Skeletal muscle cell (primary cell): ENCODE measurements around the gene FNDC3B.

ENCODE experiments used
- DNase-seq: peaks from one replicate; pipeline ENCODE4 v3.0.0-alpha.2; 2010; ENCODE audit warnings: low read depth
- H3K4me3 ChIP-seq: 2 replicates; pipeline ENCODE4 v1.5.1; 2011; ENCODE audit warnings: low read depth, mild to moderate bottlenecking, control low read depth, low read length, moderate library complexity

Gene FNDC3B

DNA sequence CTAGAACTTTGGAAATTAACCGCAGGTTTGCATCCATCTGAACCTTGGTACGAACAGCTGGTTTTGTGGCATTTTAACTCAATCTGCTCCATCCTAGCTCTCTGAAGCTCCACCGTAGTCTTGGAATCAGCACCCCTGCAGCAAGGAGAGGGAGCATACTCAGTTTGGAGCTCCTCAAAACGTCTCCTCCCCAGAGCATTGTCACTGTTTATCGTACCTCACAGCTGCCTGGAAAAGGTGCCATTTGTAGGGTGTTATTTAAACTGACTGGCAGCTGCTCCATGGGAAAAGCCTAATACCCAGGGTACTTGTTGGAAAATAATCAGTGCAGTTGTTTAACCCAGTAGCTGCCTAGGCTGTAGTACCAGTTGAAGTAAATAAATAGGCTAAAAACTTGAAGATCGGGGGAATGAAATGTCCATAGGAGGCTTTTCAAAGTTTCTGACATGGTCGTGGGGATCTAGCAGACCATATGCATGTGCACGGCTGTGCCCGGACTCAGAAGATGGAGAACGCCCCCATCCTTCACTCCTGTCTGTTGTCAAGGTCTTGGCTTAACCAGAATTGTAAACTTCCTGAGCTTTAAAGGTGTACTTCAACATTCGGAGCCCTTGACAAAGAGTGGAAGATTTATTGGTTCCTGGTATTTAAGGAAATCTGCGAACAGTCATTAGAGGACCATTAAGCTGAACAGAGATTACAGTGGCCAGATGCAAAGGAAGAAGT is 365.0 kb downstream of the FNDC3B start:
- no peak for DNase-seq
- no peak overlapping the region for H3K4me3 ChIP-seq

DNA sequence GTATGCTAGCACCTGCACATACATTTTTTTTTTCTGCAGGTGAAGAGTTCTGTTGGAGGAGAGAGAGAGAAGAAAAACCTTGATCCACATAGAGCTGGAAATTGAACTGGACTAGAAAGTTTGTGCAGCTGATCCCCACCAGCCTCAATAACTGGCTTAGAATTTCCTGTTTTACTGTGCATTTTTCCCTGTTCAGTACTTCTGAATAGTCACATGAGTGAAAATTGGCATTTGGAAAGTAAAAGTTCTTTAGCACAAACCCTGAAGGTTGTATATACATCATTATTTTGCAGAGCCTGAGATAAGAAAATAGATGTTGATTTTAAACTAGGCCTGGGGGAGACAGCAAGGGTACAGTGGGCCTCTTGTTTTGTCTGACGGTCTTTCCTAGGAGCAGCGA is 366.5 kb downstream of the FNDC3B start:
- no peak for DNase-seq
- no peak overlapping the region for H3K4me3 ChIP-seq

DNA sequence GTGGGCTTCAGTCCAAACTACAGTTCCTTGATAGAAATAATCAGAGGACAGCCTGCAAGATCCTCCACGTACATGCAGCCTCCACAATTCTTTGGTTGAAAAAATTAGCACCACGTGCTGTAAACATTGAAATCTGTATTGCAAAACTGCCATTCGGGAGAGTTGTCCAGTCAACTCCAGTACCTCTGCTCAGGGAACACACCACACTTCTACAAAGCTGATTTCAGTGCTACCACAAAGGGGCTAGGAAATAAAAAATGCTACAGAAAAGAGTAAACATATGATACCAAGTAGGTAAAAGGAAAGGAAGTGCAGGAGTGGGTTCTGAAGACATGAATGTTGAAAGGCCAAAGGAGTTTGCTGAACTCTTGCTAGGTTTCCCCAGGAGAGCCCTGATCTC is 368.5 kb downstream of the FNDC3B start:
- H3K4me3 ChIP-seq = no peak overlapping the region
- no peak for DNase-seq

DNA sequence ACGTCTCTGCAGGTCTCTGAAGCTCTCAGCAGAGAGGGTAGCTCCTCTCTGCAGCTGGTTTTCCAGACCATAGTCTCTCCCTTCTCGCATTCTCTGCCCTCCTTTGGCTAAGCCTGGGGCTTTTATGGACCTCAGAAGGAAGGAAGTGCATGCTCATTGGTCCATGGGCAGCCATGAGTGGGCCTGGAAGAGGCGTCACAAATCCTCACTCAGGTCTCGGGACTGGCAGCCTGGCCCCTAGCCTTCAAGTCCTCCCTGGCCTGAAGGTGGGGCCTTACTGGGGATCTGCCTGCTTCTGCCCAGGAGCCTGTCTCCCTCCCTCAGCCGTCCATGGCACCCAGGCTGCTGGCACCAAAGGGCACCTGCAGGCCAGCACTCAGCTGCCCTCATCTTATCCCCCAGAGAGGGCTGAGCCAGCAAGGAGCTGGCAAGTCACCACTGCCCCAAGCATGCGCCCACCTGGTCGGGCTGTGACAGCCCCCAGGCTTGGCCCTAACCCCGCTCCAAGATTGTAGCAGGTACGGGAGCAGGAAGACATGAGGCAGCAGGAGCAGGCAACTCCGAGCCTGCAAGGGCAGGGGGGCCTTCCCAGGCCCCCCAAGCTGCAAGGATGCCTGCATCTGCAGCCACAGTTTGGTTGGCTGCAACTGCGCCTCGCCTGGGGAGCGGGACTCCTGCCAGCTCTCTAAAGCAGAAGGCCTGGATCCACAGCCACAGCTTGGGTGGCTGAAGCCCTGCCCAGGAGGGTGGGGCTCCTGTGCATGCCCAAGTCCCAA is 371.5 kb downstream of the FNDC3B start:
- DNase-seq = no peak
- no peak overlapping the region for H3K4me3 ChIP-seq

DNA sequence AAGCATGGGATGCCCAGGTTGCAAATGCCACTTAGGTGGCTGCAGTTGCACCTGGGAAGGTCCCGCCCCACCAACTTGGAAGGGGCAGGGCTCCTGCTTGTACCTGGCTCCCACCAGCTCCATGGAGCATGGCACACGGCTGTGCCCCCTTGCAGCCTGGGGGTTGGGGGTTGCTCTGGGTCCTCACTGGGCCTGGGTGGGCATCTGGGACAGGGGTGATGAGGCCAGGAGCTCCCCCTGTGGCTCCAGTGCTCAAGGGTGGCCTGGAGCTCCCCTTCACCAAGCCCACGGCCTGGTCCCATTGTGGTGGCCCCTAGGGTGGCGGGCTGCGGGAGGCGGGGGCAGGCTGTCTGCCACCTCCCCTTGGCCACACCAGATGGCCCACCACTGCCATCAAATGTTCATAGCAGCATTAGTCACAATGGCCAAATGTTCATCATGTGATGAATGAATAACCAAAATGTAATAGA is 372.1 kb downstream of the FNDC3B start:
- H3K4me3 ChIP-seq = no peak overlapping the region
- no peak for DNase-seq

DNA sequence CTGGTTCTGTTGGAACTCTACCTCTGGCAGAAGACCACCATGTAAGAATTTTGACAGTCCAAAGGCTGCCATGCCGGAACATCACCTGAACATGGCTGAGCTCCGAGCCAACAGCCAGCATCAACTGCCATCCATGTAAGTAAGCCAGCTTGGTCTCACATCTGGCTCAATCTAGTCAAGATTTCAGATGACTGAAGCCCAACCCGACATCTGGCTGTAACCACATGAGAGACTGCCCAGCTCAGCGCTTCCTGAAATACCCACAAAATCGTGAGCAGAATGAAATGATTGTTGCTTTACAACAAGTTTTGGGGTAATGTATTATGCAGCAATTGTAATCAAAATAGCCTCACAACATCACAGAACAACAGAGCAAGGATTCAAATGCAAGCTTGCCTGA is 375.9 kb downstream of the FNDC3B start:
- DNase-seq = no peak
- no peak overlapping the region for H3K4me3 ChIP-seq

DNA sequence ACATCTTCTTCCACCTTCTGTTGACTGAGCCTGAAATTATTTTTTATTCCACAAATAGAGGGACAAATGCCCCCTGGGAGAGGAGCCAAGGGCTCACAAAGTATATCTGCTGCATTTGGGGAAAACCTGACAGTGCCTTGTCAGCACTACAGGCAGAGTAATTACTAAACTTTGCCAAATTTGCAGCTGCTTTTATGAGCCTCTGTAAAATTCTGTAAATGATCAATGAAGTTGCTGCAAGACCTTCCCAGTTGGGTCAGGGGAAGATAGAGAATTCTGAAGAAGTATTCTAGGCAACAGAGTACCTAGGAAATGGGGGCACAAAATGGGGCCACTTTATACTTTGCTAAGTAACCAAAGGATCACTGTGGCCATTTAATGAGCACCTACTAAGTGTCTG is 398.3 kb downstream of the FNDC3B start:
- no peak for DNase-seq
- H3K4me3 ChIP-seq = no peak overlapping the region

DNA sequence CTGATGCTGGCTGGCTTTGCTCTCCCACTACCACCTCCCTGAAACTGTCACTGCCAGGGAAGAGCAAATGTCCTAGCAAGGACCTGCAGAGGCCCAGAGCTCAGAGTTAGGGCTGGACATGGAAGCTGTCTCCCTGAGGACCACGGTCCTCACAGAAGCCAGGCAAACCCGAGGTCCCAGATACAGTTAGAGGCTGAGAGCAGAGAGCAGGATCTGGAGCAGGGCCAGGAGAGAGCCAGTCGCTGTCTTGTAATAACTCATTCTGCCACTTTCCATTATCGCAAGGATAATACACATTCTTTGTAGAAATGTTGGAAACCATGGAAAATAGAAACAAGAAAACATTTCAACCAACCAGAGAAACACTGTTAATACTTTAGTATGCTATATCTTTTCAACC is 398.8 kb downstream of the FNDC3B start:
- no peak for DNase-seq
- no peak overlapping the region for H3K4me3 ChIP-seq

DNA sequence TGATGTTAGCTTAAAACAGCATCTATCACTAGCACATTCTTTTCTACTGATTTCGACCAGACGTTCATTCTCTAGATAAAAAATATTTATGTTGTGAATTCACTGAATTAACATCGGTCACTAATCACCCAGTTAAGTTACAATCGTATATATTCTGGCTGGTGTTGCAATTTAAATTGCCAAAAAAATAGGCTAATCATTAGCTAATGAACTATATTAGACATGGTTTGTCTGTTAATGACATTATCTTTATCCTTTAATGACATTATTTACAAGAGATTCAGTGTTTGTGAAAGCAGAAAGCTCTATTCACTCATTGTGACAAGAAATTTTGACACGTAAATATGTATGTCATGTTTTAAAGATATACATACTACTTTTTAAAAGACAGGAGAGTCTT is 402.2 kb downstream of the FNDC3B start:
- no peak for DNase-seq
- H3K4me3 ChIP-seq = no peak overlapping the region

DNA sequence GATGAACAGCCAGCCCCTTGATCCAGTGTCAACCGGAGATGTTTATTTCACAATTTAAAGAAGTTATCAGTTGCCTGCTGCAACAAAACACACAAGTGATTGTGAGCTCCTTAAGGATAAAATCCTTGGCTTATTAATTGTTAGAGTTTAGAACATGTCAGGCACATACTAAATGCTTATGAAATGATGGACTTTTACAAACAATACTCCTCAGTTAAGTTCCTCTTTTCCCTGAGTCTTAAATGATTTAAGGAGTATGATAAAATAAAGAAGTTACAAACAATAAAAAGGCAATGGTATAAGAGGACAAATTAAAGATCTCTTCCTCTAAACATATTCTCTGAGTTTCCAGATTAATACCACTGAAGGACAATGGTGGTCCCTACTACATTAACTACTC is 403.2 kb downstream of the FNDC3B start:
- DNase-seq = no peak
- no peak overlapping the region for H3K4me3 ChIP-seq

DNA sequence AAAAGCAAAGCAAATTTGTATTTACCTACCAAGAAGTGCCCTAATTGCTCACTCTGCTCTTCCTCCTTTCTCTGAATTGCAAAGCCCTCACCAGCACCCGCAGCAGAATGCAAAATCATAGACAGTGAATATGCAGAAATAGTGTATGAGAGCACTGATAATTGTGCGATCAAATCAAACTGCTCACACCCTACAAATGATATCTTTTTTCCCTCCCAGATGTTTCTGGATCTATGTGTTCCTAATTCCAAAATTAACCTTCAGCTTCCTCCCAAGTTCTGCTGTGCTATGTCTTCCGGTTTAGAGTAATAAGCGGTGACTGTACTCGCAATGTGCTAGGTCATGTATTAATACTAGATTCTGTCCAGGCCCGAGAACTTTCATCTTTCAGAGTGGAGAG is 405.4 kb downstream of the FNDC3B start:
- no peak overlapping the region for H3K4me3 ChIP-seq
- DNase-seq = no peak

DNA sequence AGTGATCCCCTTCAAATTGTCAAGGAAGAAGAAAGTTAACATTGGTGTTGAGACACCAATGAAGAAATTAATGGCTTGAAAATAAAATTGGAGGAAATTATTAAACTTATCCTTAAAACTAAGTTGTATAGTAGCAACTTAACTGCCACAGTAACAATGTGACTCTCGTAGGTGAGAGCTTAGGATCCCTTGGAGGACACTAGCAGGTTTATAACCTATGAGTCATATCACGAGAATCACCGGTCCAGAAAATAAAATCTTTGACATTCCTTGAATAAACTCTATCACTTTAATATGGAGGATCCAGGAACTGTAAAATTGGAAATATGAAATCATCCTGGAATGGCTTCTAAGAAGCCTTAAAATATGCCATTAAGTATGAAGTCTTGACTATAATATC is 406.8 kb downstream of the FNDC3B start:
- H3K4me3 ChIP-seq = no peak overlapping the region
- DNase-seq = no peak

DNA sequence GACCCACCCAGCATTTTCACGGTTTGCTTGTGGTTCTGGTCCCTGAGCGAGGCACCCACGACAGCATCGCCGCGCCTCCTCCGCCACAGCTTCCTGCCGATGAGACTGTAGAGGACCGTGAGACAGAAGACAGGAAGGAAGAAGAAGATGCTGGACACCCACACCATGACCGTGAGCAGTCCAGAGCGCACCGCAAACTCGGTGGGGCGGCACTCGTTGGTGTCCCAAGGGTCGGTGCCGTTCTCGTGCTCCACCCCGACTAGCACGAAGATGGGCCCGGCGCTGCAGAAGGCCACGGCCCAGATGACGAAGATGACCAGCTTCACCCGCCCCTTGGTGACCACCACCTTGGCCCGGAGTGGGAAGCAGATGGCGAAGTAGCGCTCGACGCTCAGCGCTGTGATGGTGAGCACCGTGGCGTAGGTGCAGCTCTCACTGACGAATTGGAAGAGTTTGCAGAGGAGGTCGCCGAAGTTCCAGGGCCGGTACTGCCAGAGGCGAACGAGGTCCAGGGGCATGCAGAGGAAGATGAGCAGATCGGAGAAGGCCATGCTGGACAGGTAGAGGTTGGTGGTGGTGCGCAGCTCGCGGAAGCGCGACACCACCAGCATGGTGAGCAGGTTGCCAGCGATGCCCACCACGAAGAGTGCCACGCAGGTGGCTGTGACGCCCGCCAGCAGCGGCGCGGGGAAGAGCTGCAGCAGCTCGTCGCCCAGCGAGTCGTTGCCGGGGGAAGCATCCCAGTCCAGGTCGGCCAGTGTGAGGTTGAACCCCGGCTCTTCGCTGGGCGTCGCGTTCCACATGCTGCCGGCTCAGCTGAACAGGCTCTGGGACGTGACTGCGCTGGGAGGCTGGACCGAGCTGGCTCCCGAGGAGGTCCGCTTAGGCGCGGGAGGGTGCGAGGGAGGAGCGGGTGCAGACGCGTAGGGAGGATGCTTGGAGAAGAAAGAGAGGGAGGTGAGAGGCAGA is 408.5 kb downstream of the FNDC3B start, which contains the start of gene GHSR:
Gene GHSR, minus strand, starts transcription at position 846 of the 969 bp plus-strand sequence. Its CDS starts 43 bp downstream, at position 803.
- no peak for DNase-seq
- no peak within 1 kb of the TSS for H3K4me3 ChIP-seq

DNA sequence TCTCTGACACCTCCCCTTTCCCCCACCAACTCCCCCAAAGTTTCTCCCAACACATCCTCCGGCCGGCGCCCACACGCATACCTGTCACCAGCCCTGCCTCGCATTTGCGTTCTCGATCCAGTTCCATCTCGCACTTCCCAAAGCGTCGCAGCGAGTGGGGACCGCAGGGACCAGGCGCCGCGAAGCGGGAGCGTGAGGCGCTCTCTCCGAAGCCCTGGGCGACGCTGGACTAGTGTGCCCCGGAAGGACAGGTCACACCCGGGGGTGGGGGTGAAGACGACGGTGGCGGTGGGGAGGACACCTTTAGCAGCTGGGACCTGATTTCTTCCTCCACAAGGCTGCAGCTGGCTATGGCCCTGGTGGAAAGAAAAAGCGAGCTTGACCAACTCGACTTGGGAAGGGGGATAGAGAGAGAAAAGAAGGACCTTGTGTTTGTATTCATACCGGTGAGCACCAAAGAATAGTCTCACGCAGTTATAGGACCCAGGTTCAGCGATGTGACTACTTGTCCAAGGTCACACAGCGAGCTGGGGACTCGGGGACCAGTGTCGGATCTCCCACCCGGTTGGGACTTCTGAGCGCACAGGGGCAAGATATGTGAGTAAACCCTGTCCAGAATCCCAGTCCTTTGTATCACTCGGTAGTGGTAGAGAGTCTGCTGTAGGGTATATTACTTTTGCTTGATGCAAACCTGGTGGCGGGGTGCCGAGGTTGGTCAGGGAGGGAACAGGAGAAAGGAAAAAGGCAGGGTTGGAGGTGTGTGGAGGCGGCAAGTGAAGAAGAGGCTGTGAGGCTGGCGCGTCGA is 409.5 kb downstream of the FNDC3B start:
- DNase-seq = no peak
- no peak overlapping the region for H3K4me3 ChIP-seq

DNA sequence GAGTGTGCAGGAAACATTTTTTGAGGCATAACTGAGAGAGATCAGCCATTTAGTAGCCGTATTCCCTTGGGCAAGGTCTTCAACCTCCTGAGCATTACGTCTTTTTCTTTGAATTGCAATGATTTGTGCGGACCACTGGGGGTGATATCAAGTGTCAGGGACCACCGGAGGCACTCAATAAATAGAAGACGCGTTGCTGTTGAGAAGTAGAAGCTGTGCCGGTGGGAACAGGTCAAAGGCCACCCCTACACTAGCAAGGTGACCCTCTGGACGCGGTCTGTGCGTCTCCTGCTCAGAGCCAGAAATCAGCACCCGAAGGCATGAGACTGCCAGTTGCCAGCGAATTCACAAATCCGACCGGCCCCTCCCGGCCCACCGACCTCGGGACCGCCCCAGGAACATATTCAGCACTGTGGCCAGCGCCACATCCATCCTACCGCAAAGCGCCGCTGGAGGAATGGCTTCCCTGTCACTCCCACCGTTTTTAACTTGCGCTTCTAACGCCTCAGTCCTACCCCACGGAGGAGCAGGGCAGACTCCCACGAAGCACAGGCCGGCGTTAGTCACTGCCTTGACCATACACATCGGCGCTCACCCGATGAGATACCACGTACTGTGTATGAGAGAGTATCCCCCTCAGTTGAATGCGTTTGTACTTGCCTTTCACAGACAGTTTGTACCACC is 410.2 kb downstream of the FNDC3B start:
- H3K4me3 ChIP-seq = no peak overlapping the region
- DNase-seq = no peak
